ENCODE results near the gene NUTM1. TPM values are rescaled to one million over a fixed set of nuclear protein-coding genes. Genes with fewer than 3 reads are reported as not detected.

NUTM1 gene
- total and polyA plus RNA-seq, 2 of the 13 experiments (the other 11 are each of a cell fraction or from before 2014, with no cell fraction given): not detected

DNA sequence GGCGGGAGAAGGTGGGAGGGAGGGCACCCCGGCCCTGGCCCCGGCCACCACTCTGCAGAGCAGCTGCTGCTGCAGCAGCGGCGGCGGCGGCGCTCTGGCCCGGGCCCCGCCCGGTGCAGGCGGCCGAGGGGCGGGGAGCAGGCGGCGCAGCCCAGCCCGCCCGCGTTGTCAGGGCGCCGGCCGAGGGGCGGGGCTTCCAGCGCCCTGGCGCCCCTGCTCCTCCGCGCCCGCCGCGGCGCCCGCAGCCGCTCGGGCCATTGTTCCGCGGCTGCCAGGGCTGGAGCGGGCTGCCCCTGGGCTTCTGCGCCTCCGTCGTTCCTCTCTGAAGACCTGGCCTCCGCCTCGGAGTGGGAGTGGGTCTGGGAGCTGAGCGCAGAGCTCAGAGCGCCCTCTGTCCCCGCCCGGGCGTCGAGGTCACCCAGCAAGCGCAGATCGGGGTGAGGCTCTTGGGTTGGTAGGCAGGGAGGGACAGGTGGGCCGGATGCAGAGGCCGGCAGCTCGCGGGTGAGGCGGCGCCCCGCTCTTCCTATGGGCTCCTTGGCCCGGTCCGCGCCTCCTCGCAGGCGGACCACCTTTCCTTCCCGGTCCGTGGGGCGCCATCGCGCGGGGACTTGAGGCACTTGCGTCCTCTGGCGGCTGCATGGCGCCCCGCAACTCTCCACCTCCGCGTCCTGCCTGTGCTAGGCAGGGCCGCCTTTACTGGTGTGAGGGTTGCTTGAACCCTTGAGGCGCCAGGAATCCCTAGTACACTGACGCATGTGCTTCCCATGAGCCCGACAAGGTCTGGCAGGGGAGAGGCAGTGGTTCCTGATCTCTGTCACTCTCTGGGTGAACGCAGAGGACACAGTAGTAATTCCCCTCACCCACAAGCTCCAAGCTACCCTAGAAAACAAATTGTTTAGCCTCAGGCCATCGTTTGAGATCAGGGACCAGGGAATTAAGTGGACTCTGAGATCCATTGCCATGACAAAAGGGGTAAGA is 24.3 kb downstream of the NUTM1 start, which contains the start of gene LPCAT4 (continued):
- TF ChIP-seq, protein P1, sequence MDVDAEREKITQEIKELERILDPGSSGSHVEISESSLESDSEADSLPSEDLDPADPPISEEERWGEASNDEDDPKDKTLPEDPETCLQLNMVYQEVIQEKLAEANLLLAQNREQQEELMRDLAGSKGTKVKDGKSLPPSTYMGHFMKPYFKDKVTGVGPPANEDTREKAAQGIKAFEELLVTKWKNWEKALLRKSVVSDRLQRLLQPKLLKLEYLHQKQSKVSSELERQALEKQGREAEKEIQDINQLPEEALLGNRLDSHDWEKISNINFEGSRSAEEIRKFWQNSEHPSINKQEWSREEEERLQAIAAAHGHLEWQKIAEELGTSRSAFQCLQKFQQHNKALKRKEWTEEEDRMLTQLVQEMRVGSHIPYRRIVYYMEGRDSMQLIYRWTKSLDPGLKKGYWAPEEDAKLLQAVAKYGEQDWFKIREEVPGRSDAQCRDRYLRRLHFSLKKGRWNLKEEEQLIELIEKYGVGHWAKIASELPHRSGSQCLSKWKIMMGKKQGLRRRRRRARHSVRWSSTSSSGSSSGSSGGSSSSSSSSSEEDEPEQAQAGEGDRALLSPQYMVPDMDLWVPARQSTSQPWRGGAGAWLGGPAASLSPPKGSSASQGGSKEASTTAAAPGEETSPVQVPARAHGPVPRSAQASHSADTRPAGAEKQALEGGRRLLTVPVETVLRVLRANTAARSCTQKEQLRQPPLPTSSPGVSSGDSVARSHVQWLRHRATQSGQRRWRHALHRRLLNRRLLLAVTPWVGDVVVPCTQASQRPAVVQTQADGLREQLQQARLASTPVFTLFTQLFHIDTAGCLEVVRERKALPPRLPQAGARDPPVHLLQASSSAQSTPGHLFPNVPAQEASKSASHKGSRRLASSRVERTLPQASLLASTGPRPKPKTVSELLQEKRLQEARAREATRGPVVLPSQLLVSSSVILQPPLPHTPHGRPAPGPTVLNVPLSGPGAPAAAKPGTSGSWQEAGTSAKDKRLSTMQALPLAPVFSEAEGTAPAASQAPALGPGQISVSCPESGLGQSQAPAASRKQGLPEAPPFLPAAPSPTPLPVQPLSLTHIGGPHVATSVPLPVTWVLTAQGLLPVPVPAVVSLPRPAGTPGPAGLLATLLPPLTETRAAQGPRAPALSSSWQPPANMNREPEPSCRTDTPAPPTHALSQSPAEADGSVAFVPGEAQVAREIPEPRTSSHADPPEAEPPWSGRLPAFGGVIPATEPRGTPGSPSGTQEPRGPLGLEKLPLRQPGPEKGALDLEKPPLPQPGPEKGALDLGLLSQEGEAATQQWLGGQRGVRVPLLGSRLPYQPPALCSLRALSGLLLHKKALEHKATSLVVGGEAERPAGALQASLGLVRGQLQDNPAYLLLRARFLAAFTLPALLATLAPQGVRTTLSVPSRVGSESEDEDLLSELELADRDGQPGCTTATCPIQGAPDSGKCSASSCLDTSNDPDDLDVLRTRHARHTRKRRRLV (CRISPR knock-in tag; IDR thresholded peaks at IDR 0.05): 0 out of 2 replicates have a peak, but pooled peaks have one; percentile 44
- no peak for TF ChIP-seq ZNF790 (CRISPR knock-in tag; IDR thresholded peaks at IDR 0.05; ENCODE audit: borderline replicate concordance)
- TF ChIP-seq ELF4 (CRISPR knock-in tag; IDR thresholded peaks at IDR 0.05; ENCODE audit: borderline replicate concordance): no peak
- no peak for TF ChIP-seq ZNF326 (CRISPR knock-in tag; IDR thresholded peaks at IDR 0.05; ENCODE audit: borderline replicate concordance)
- TF ChIP-seq, protein P2, sequence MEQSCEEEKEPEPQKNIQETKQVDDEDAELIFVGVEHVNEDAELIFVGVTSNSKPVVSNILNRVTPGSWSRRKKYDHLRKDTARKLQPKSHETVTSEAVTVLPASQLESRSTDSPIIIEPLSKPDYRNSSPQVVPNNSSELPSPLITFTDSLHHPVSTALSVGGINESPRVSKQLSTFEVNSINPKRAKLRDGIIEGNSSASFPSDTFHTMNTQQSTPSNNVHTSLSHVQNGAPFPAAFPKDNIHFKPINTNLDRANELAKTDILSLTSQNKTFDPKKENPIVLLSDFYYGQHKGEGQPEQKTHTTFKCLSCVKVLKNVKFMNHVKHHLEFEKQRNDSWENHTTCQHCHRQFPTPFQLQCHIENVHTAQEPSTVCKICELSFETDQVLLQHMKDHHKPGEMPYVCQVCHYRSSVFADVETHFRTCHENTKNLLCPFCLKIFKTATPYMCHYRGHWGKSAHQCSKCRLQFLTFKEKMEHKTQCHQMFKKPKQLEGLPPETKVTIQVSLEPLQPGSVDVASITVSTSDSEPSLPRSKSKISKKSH (CRISPR knock-in tag; IDR thresholded peaks at IDR 0.05; ENCODE audit: borderline replicate concordance): peak; percentile 61; the same call in 1 of the 2 replicates
- no peak for TF ChIP-seq ZNF703 (CRISPR knock-in tag; IDR thresholded peaks at IDR 0.05; ENCODE audit: borderline replicate concordance)
- TF ChIP-seq PCBP2 (optimal IDR thresholded peaks at IDR 0.05; ENCODE audit: low read depth, low read length, poor library complexity, severe bottlenecking): no peak
- peak; percentile 69; the same call in 1 of the 2 replicates for TF ChIP-seq ZBTB20 (CRISPR knock-in tag; IDR thresholded peaks at IDR 0.05; ENCODE audit: borderline replicate concordance, low read depth)
- no peak for TF ChIP-seq NFYB (CRISPR knock-in tag; IDR thresholded peaks at IDR 0.05)
- no peak for TF ChIP-seq ZNF367 (CRISPR knock-in tag; IDR thresholded peaks at IDR 0.05; ENCODE audit: borderline replicate concordance)
- TF ChIP-seq ZNF773 (CRISPR knock-in tag; IDR thresholded peaks at IDR 0.05; ENCODE audit: borderline replicate concordance): no peak
- TF ChIP-seq ATM (IDR thresholded peaks at IDR 0.05; ENCODE audit: borderline replicate concordance): no peak
- TF ChIP-seq HNF4G (IDR thresholded peaks at IDR 0.05; ENCODE audit: borderline replicate concordance, low read depth, low read length): no peak
- peak; percentile 56; the same call in 1 of the 2 replicates for TF ChIP-seq HNF4G (CRISPR knock-in tag; IDR thresholded peaks at IDR 0.05; ENCODE audit: borderline replicate concordance, low read depth)
- TF ChIP-seq SOX13 (IDR thresholded peaks at IDR 0.05): no peak
- TF ChIP-seq SOX13 (CRISPR knock-in tag; conservative IDR thresholded peaks at IDR 0.05 in 1 of 2, IDR thresholded peaks at IDR 0.05 in 1 of 2): 0 out of 4 replicates have a peak, but pooled peaks of 1 of the 2 experiments have one; percentile 18
- TF ChIP-seq ZNF720 (CRISPR knock-in tag; IDR thresholded peaks at IDR 0.05): 0 out of 2 replicates have a peak, but pooled peaks have one; percentile 40
- peak; percentile 78 for TF ChIP-seq ZFP1 (CRISPR knock-in tag; IDR thresholded peaks at IDR 0.05)
- TF ChIP-seq TAF15 (IDR thresholded peaks at IDR 0.05; ENCODE audit: low read depth, low read length, poor library complexity, severe bottlenecking): peak; percentile 75
- TF ChIP-seq, protein P3, sequence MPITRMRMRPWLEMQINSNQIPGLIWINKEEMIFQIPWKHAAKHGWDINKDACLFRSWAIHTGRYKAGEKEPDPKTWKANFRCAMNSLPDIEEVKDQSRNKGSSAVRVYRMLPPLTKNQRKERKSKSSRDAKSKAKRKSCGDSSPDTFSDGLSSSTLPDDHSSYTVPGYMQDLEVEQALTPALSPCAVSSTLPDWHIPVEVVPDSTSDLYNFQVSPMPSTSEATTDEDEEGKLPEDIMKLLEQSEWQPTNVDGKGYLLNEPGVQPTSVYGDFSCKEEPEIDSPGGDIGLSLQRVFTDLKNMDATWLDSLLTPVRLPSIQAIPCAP (CRISPR knock-in tag; IDR thresholded peaks at IDR 0.05; ENCODE audit: low read depth): no peak
- TF ChIP-seq DR1 (CRISPR knock-in tag; IDR thresholded peaks at IDR 0.05): no peak
